Thyroid gland (tissue), 4 donors: ENCODE data around the gene BAG1.

ENCODE experiments used
- CTCF ChIP-seq, 6 experiments: fragments of 200-600 bp in 3 of 6; fragments of 450-650 bp in 3 of 6; sonication (generic) in 3 of 6; IDR thresholded peaks; one replicate each; pipeline ENCODE4 v1.5.1; 2016 to 2019; ENCODE audit warnings: antibody characterized with exemption in 6 of 6, mild to moderate bottlenecking in 2 of 6, inconsistent platforms in 1 of 6, moderate library complexity in 1 of 6
- POLR2A ChIP-seq, 2 donors: fragments of 450-650 bp; IDR thresholded peaks; one replicate each; pipeline ENCODE4 v1.6.1; 2017; ENCODE audit warnings: antibody characterized with exemption in 2 of 2, mild to moderate bottlenecking in 2 of 2, moderate library complexity in 1 of 2

DNA sequence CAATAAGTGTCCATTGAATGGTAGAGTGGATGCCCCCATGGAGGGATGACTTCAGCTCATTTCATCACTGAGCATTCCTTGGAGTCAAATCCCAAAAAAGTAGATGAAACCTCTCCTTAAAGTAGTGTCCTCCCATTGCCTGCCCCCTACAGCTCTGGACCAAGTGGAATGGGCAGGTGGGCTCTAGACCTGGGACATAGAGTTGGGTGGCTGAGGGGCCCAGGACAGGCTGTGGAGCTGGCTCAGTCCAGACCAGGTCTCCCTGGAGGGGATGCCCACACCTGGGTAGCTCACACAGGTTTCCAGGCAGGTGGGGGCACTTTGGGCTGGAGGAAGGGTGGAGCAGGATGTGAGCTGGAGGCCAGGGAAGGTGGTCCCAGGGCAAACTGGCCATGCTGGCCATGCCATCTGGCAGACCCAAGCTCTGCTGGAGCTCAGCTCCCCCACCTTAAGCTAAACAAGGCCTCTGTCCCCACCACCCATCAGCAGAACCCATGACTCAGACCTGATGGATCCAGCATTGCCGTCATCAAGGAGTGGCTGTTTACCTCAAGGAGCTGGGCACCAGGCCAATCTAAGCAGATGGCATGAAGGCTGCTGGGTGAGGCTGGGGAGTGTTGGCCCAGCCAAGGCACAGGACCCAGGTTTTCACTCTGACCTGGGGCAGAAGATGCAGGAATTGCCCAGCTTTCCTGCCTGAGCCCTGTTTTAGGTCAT is 30.7 kb downstream of the BAG1 start:
- TF ChIP-seq CTCF (IDR thresholded peaks at IDR 0.05) (no peak), POLR2A (IDR thresholded peaks at IDR 0.05) (no peak)
